Colon (tissue), 2 donors: ENCODE data around the gene OARD1.
"Not testable (repeated sequence)": the region's sequence is repeated elsewhere in the genome, so short reads cannot be mapped to it uniquely, and the experiment has no call there.

Source experiments
- FAIRE-seq: peaks from 2 replicates; lab custom pipeline; 2012; peaks lifted over from hg19 to GRCh38; lab: Jason Lieb, UNC
- donor health status: control.
- donor health status: control.

Gene OARD1

GRCh38 chr6:41025966-41026530 is 46.1 kb downstream of the OARD1 start:
- no peak for FAIRE-seq

- FAIRE-seq = no peak
Observed at GRCh38 chr6:41023114-41023513, 49.0 kb downstream of the OARD1 start.

GRCh38 chr6:41022294-41022693 is 49.9 kb downstream of the OARD1 start:
- no peak for FAIRE-seq

GRCh38 chr6:41021832-41022231 is 50.3 kb downstream of the OARD1 start:
- FAIRE-seq = no peak

GRCh38 chr6:41017663-41018062 is 54.5 kb downstream of the OARD1 start:
- no peak for FAIRE-seq

- FAIRE-seq = not testable (repeated sequence)
Observed at GRCh38 chr6:41015860-41016259, 56.3 kb downstream of the OARD1 start.

GRCh38 chr6:41014780-41015179 is 57.4 kb downstream of the OARD1 start:
- FAIRE-seq = no peak
